H1 (cell line): ENCODE data around the gene TNFRSF11A. TPM values are rescaled to one million over a fixed set of nuclear protein-coding genes. Genes with fewer than 3 reads are reported as not detected.
A peak's percentile ranks its signal among the peaks of the same experiment; 100 is the strongest.

Experiments used
- CTCF ChIA-PET: fragments of 300-600 bp; sonication (Branson Sonifier 250); formaldehyde crosslinking; loops from one replicate; lab custom pipeline; 2021; ENCODE audit not compliant: partially characterized antibody; lab: Charles Lee
- POLR2A ChIA-PET: fragments of 300-600 bp; sonication (Branson Sonifier 250); formaldehyde crosslinking; loops from one replicate; lab custom pipeline; 2021; ENCODE audit warnings: inconsistent platforms; ENCODE audit not compliant: partially characterized antibody; lab: Charles Lee
- DNase-seq, 2 experiments: peaks; one replicate each; pipeline versions ENCODE4 v3.0.0 to v3.0.0-alpha.2; 2010 to 2022; ENCODE audit warnings: low spot score in 2 of 2, low read depth in 1 of 2, mixed read lengths in 1 of 2
- FAIRE-seq: peaks from 2 replicates; lab custom pipeline; 2011; peaks lifted over from hg19 to GRCh38; lab: Jason Lieb, UNC
- H2AFZ ChIP-seq: 2 replicates; pipeline ENCODE4 v1.8.1; 2012; ENCODE audit warnings: low read length, inconsistent platforms
- H2AK5ac ChIP-seq: 2 replicates; pipeline ENCODE4 v1.6.1; 2013; ENCODE audit warnings: low read depth, low read length
- H2BK120ac ChIP-seq: replicated peaks from 2 replicates; pipeline ENCODE3; 2013; ENCODE audit warnings: low read depth, low read length, inconsistent platforms
- H2BK12ac ChIP-seq: 2 replicates; pipeline ENCODE4 v1.6.1; 2013; ENCODE audit warnings: low read depth, low read length
- H2BK15ac ChIP-seq: 2 replicates; pipeline ENCODE4 v1.6.1; 2013; ENCODE audit warnings: low read length
- H2BK20ac ChIP-seq: 2 replicates; pipeline ENCODE4 v1.6.1; 2013; ENCODE audit warnings: low read length
- H2BK5ac ChIP-seq: 2 replicates; pipeline ENCODE4 v1.6.1; 2013; ENCODE audit warnings: low read depth, low read length
- H3K14ac ChIP-seq: 2 replicates; pipeline ENCODE4 v1.6.1; 2013; ENCODE audit warnings: inconsistent platforms; ENCODE audit not compliant: insufficient read length
- H3K18ac ChIP-seq: 2 replicates; pipeline ENCODE4 v1.6.1; 2013; ENCODE audit warnings: low read length; ENCODE audit errors: extremely low read depth
- H3K23ac ChIP-seq: 2 replicates; pipeline ENCODE4 v1.6.1; 2013; ENCODE audit warnings: inconsistent platforms; ENCODE audit not compliant: insufficient read length
- H3K23me2 ChIP-seq: 2 replicates; pipeline ENCODE4 v1.6.1; 2013; ENCODE audit warnings: low read depth, low read length
- H3K27ac ChIP-seq: 2 replicates; pipeline ENCODE4 v1.6.1; 2011; ENCODE audit warnings: low read depth, low read length, inconsistent platforms
- H3K27me3 ChIP-seq, 4 experiments: replicated peaks in 1 of 4; 1 replicate in 1 of 4; 2 replicates in 3 of 4; pipeline versions ENCODE4 v1.6.1 to v1.8.1; 2011 to 2013; ENCODE audit warnings: low read length in 3 of 4, mild to moderate bottlenecking in 3 of 4, inconsistent platforms in 2 of 4, mixed read lengths in 2 of 4, moderate library complexity in 1 of 4; ENCODE audit not compliant: control insufficient read depth in 3 of 4, insufficient read depth in 3 of 4; ENCODE audit errors: extremely low read depth in 1 of 4
- H3K36me3 ChIP-seq, 4 experiments: 2 replicates each; pipeline versions ENCODE4 v1.6.1 to v1.8.1; 2011 to 2013; ENCODE audit warnings: mild to moderate bottlenecking in 4 of 4, low read length in 3 of 4, moderate library complexity in 2 of 4, control low read depth in 1 of 4, inconsistent platforms in 1 of 4; ENCODE audit not compliant: insufficient read depth in 4 of 4, control insufficient read depth in 2 of 4
- H3K4ac ChIP-seq: replicated peaks from 2 replicates; pipeline ENCODE3; 2013; ENCODE audit warnings: low read length, low read depth, mixed read lengths, inconsistent platforms; ENCODE audit not compliant: insufficient read length
- H3K4me1 ChIP-seq, 4 experiments: replicated peaks in 1 of 4; 1 replicate in 1 of 4; 2 replicates in 3 of 4; pipeline versions ENCODE4 v1.6.1 to v1.8.1; 2011 to 2013; ENCODE audit warnings: low read length in 3 of 4, inconsistent platforms in 2 of 4, mixed read lengths in 1 of 4; ENCODE audit not compliant: insufficient read depth in 4 of 4, control insufficient read depth in 3 of 4
- H3K4me2 ChIP-seq, 2 experiments: 2 replicates each; pipeline versions ENCODE4 v1.6.1 to v1.8.1; 2011 to 2013; ENCODE audit warnings: low read depth in 2 of 2, low read length in 2 of 2, control low read depth in 1 of 2, inconsistent platforms in 1 of 2, mild to moderate bottlenecking in 1 of 2; ENCODE audit not compliant: insufficient read depth in 1 of 2
- H3K4me3 ChIP-seq, 4 experiments: fragments of 200-600, 300-600 bp in 1 of 4; sonication (generic), shearing (Covaris generic), sonication (Bioruptor Twin) in 1 of 4; 2 replicates each; pipeline versions ENCODE4 v1.5.1 to v1.8.1; 2011 to 2016; ENCODE audit warnings: low read length in 4 of 4, low read depth in 3 of 4, control low read depth in 2 of 4, inconsistent platforms in 2 of 4, mild to moderate bottlenecking in 2 of 4, mixed read lengths in 1 of 4, moderate library complexity in 1 of 4; ENCODE audit not compliant: insufficient read depth in 2 of 4; ENCODE audit errors: extremely low read depth in 1 of 4
- H3K56ac ChIP-seq: replicated peaks from 2 replicates; pipeline ENCODE3; 2013; ENCODE audit warnings: low read depth, mild to moderate bottlenecking, mixed read lengths, low read length, inconsistent platforms; ENCODE audit not compliant: insufficient read length
- H3K79me1 ChIP-seq: 2 replicates; pipeline ENCODE4 v1.6.1; 2013; ENCODE audit warnings: low read depth, low read length, control low read depth
- H3K79me2 ChIP-seq, 2 experiments: 2 replicates each; pipeline versions ENCODE4 v1.6.1 to v1.8.1; 2012 to 2013; ENCODE audit warnings: low read length in 2 of 2, mild to moderate bottlenecking in 2 of 2, inconsistent platforms in 1 of 2; ENCODE audit not compliant: insufficient read depth in 2 of 2, control insufficient read depth in 1 of 2
- H3K9ac ChIP-seq, 4 experiments: replicated peaks in 1 of 4; 1 replicate in 1 of 4; 2 replicates in 3 of 4; pipeline versions ENCODE4 v1.6.1 to v1.8.1; 2011 to 2013; ENCODE audit warnings: low read depth in 3 of 4, low read length in 3 of 4, control low read depth in 2 of 4, mild to moderate bottlenecking in 2 of 4, moderate library complexity in 2 of 4, inconsistent platforms in 1 of 4; ENCODE audit errors: extremely low read depth in 1 of 4
- H3K9me3 ChIP-seq, 2 experiments: 2 replicates each; pipeline versions ENCODE4 v1.6.1 to v1.8.1; 2012 to 2013; ENCODE audit warnings: mild to moderate bottlenecking in 2 of 2, moderate library complexity in 2 of 2, control low read depth in 1 of 2, inconsistent platforms in 1 of 2, low read depth in 1 of 2, low read length in 1 of 2, mixed read lengths in 1 of 2; ENCODE audit not compliant: insufficient read depth in 2 of 2
- H4K20me1 ChIP-seq, 2 experiments: replicated peaks in 1 of 2; 2 replicates each; pipeline versions ENCODE3 to v1.8.1; 2011 to 2013; ENCODE audit warnings: inconsistent platforms in 2 of 2, low read length in 2 of 2, mild to moderate bottlenecking in 1 of 2; ENCODE audit not compliant: insufficient read depth in 2 of 2, control insufficient read depth in 1 of 2
- H4K5ac ChIP-seq: 2 replicates; pipeline ENCODE4 v1.6.1; 2013; ENCODE audit warnings: low read length, low read depth, mixed read lengths, inconsistent platforms; ENCODE audit not compliant: insufficient read length
- H4K8ac ChIP-seq: 2 replicates; pipeline ENCODE4 v1.8.0; 2013; ENCODE audit warnings: mild to moderate bottlenecking, moderate library complexity, low read length, inconsistent platforms; ENCODE audit not compliant: insufficient read depth; ENCODE audit errors: extremely low read depth
- H4K91ac ChIP-seq: replicated peaks from 2 replicates; pipeline ENCODE3; 2013; ENCODE audit warnings: low read length, mixed read lengths, inconsistent platforms; ENCODE audit not compliant: insufficient read length
- CBX5 ChIP-seq: fragments of 300-800, 300-1000 bp; sonication (generic); IDR thresholded peaks from 2 replicates; pipeline ENCODE4 v1.7.1; 2016; ENCODE audit warnings: antibody characterized with exemption, low read length, low read depth
- WGBS, 2 experiments: shearing (Covaris generic) in 1 of 2; methylation state at CpG; one replicate each; pipeline versions ENCODE4 v1.1.6 to v1.1.7; 2013 to 2015; ENCODE audit warnings: low lambda C conversion rate in 2 of 2, mixed read lengths in 2 of 2, inconsistent platforms in 1 of 2, low coverage in 1 of 2, missing lambda C conversion rate in 1 of 2; ENCODE audit not compliant: insufficient replicate concordance in 2 of 2, insufficient coverage in 1 of 2, insufficient read length in 1 of 2; ENCODE audit errors: extremely low coverage in 1 of 2, missing lambda C conversion rate in 1 of 2; 5-methylcytosine and 5-hydroxymethylcytosine counted together
- polyA plus RNA-seq, 7 experiments: library from polyadenylated mRNA; depleted of rRNA in 3 of 7; stranded (reverse) in 5 of 7; unstranded in 2 of 7; fragments of >200 nt in 5 of 7; fragments of 200-250 nt in 2 of 7; gene quantifications; 1 replicate in 5 of 7; 2 replicates in 1 of 7; 4 replicates in 1 of 7; pipeline versions ENCODE4 v1.2.1 to v1.2.3, GENCODE V29; 2011 to 2013; ENCODE audit warnings: missing spikeins in 2 of 7, mixed read lengths in 2 of 7
- total RNA-seq: library from RNA; stranded (reverse); fragmentation: NEBNext Ultra II Directional; extraction: Animal tissue kit (Norgen Biotek cat#: 25700); gene quantifications from 2 replicates; pipeline ENCODE4 v1.2.1, GENCODE V29; 2021

TNFRSF11A gene
- total and polyA plus RNA-seq, 2 of the 8 experiments (the other 6 are each of a cell fraction or from before 2014, with no cell fraction given), result 8.7 to 10.6 TPM

DNA sequence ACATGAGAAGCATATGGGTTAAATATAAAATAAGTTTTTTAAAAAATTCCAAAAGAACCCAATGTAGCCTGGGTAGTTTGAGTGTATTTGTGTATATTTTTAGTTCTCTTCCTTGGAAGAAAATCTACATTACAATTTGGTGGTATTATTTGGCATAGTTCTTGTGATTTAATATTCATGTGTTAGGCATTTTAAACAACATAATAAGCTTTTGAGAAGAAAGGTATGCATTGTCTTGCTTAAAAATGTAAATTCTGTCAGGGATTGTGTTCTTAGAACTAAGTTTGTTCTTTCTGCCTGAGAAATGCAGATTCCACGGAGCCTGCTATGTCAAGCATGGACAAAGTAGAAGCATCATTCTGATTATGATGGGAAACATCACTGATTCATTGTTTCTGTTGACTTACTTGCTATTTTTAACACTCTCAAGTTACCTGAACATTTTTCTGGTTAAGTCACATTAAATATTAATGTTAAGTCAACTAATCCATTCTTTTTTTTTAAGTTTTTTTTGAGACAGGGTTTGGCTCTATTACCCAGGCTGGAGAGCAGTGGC, 49.4 kb downstream of the TNFRSF11A start:
- no peak overlapping the region for H4K91ac ChIP-seq
- H4K20me1 ChIP-seq, result no peaks in the 10 kb centered on the region
- 0 out of 2 replicates have a peak overlapping the region, but pooled peaks have one; percentile 86 for H2BK5ac ChIP-seq
- no peak for TF ChIP-seq CBX5
- peak overlapping the region; percentile 78 for H4K5ac ChIP-seq
- H3K4me2 ChIP-seq, result peak overlapping the region; percentile 2 to 22; a peak in 1 of 4 replicates
- H4K8ac ChIP-seq, result no peak overlapping the region
- peaks cover 0 to 17% (median 7%) of the 10 kb centered on the region in 4 experiments; a peak in 5 of 7 replicates for H3K4me1 ChIP-seq
- H3K27me3 ChIP-seq, result no peaks in the 10 kb centered on the region
- no peaks in the 10 kb centered on the region for H3K9me3 ChIP-seq
- H3K79me2 ChIP-seq, result no peaks in the 10 kb centered on the region
- 0 out of 8 replicates have a peak overlapping the region, but pooled peaks of 1 of the 4 experiments have one; percentile 2 for H3K4me3 ChIP-seq
- peaks cover 0 to 2% (median under 1%) of the 10 kb centered on the region in 4 experiments; a peak in 1 of 8 replicates for H3K36me3 ChIP-seq
- DNase-seq (no peak), FAIRE-seq (peak; percentile 36)
- no peaks in the 10 kb centered on the region for H3K23me2 ChIP-seq
- no peak overlapping the region for H3K56ac ChIP-seq
- 4% methylated on average over 1 of the region's 1 CpG; no CpG with 5 or more reads in 1 of the 2 experiments for WGBS, 2 experiments
- ChIA-PET CTCF (interaction anchor here (0.6 to 1.1 kb wide), 4 partner anchors 9 to 50 kb away, joined by 3 to 4 read pairs (median 4); no protein-coding TSS in a partner anchor), POLR2A (no interaction called here)
- H3K23ac ChIP-seq, result no peak overlapping the region
- H3K18ac ChIP-seq, result no peak overlapping the region
- peak overlapping the region; percentile 88; the same call in 1 of the 2 replicates for H2BK12ac ChIP-seq
- no peak overlapping the region for H2AFZ ChIP-seq
- no peak overlapping the region; the same call in 1 of the 2 replicates for H2BK20ac ChIP-seq
- H2AK5ac ChIP-seq, result peak overlapping the region; percentile 95; the same call in 1 of the 2 replicates
- H3K4ac ChIP-seq, result no peak overlapping the region
- no peak overlapping the region for H2BK120ac ChIP-seq
- no peak overlapping the region for H3K14ac ChIP-seq
- no peak overlapping the region for H2BK15ac ChIP-seq
- no peaks in the 10 kb centered on the region; the same call in 1 of the 2 replicates for H3K79me1 ChIP-seq
- H3K9ac ChIP-seq, result no peak overlapping the region
- no peak overlapping the region for H3K27ac ChIP-seq
